HG03025 (cell line): Measurements from ENCODE around the gene HCN3.

ENCODE experiments used
- ATAC-seq: cut with Tn5 transposase; IDR thresholded peaks from one replicate; pipeline ENCODE4 v1.9.1; 2021; ENCODE audit warnings: mild to moderate bottlenecking, moderate library complexity; ENCODE audit not compliant: unreplicated experiment, low FRiP score

Gene HCN3

GRCh38 chr1:155307247-155307740, 30.0 kb downstream of the HCN3 start:
- ATAC-seq, result no peak

GRCh38 chr1:155308493-155309422, 31.5 kb downstream of the HCN3 start, which contains the start of gene FDPS:
Gene FDPS, plus strand, starts transcription at chr1:155308866. Its CDS starts 924 bp downstream, at chr1:155309790.
- peak; percentile 84 for ATAC-seq

GRCh38 chr1:155309423-155310021, 32.3 kb downstream of the HCN3 start:
- ATAC-seq, result no peak

- no peak for ATAC-seq
These were observed 36.0 kb downstream of the HCN3 start for GRCh38 chr1:155313261-155313660.

- no peak for ATAC-seq
These were observed 39.7 kb downstream of the HCN3 start for GRCh38 chr1:155316922-155317321.

- no peak for ATAC-seq
These were observed 40.8 kb downstream of the HCN3 start for GRCh38 chr1:155318082-155318481.

GRCh38 chr1:155319536-155319935, 42.3 kb downstream of the HCN3 start:
- no peak for ATAC-seq

- no peak for ATAC-seq
These were observed 43.0 kb downstream of the HCN3 start for GRCh38 chr1:155320252-155320651.

- no peak for ATAC-seq
These were observed 43.7 kb downstream of the HCN3 start, which contains the start of gene RUSC1 for GRCh38 chr1:155320661-155321617. Gene RUSC1, plus strand, starts transcription at chr1:155320894. Its CDS starts 880 bp downstream, at chr1:155321774.

GRCh38 chr1:155321639-155322503, 44.6 kb downstream of the HCN3 start:
- ATAC-seq, result no peak

- ATAC-seq, result no peak
These were observed 45.3 kb downstream of the HCN3 start for GRCh38 chr1:155322571-155322952.

- peak; percentile 36 for ATAC-seq
These were observed 45.9 kb downstream of the HCN3 start for GRCh38 chr1:155322953-155323728.

GRCh38 chr1:155323729-155324036, 46.4 kb downstream of the HCN3 start:
- ATAC-seq, result peak; percentile 36

- peak; percentile 51 for ATAC-seq
These were observed 46.9 kb downstream of the HCN3 start for GRCh38 chr1:155324037-155324716.

- peak; percentile 2 for ATAC-seq
These were observed 47.7 kb downstream of the HCN3 start for GRCh38 chr1:155324717-155325602.

- no peak for ATAC-seq
These were observed 48.3 kb downstream of the HCN3 start for GRCh38 chr1:155325603-155325893.

- no peak for ATAC-seq
These were observed 48.8 kb downstream of the HCN3 start for GRCh38 chr1:155326020-155326526.
